ENCODE results near the gene AMFR.
"Not testable (repeated sequence)": the region's sequence is repeated elsewhere in the genome, so short reads cannot be mapped to it uniquely, and the experiment has no call there.

The AMFR gene

GRCh38 chr16:56387396-56387795, 37.9 kb downstream of the AMFR start:
- no peak for DNase-seq

GRCh38 chr16:56384074-56384721, 41.1 kb downstream of the AMFR start:
- DNase-seq: no peak

GRCh38 chr16:56382901-56383355, 42.4 kb downstream of the AMFR start:
- DNase-seq: no peak

GRCh38 chr16:56382459-56382858, 42.9 kb downstream of the AMFR start:
- no peak for DNase-seq

- not testable (repeated sequence) for DNase-seq
Observed at GRCh38 chr16:56380778-56381485, 44.4 kb downstream of the AMFR start.

GRCh38 chr16:56379044-56379443, 46.3 kb downstream of the AMFR start:
- not testable (repeated sequence) for DNase-seq

GRCh38 chr16:56375792-56376191, 49.6 kb downstream of the AMFR start:
- DNase-seq: not testable (repeated sequence)

- DNase-seq: no peak
Observed at GRCh38 chr16:56373003-56373402, 52.3 kb downstream of the AMFR start.

- DNase-seq: no peak
Observed at GRCh38 chr16:56372013-56372634, 53.2 kb downstream of the AMFR start.

- DNase-seq: no peak
Observed at GRCh38 chr16:56371660-56371937, 53.7 kb downstream of the AMFR start.

GRCh38 chr16:56370875-56371659, 54.3 kb downstream of the AMFR start:
- DNase-seq: no peak

GRCh38 chr16:56370185-56370874, 55.0 kb downstream of the AMFR start:
- no peak for DNase-seq

GRCh38 chr16:56369202-56369601, 56.1 kb downstream of the AMFR start:
- no peak for DNase-seq

- no peak for DNase-seq
Observed at GRCh38 chr16:56368545-56368944, 56.8 kb downstream of the AMFR start.

GRCh38 chr16:56367764-56368163, 57.6 kb downstream of the AMFR start:
- DNase-seq: no peak

GRCh38 chr16:56366945-56367344, 58.4 kb downstream of the AMFR start:
- DNase-seq: no peak

- no peak for DNase-seq
Observed at GRCh38 chr16:56365552-56365951, 59.8 kb downstream of the AMFR start.

GRCh38 chr16:56364865-56365264, 60.5 kb downstream of the AMFR start:
- DNase-seq: no peak

GRCh38 chr16:56363781-56364565, 61.4 kb downstream of the AMFR start:
- no peak for DNase-seq

- no peak for DNase-seq
Observed at GRCh38 chr16:56363181-56363716, 62.1 kb downstream of the AMFR start.

GRCh38 chr16:56362706-56363105, 62.6 kb downstream of the AMFR start:
- no peak for DNase-seq
